ENCODE results near the gene ZSCAN23. TPM values are rescaled to one million over a fixed set of nuclear protein-coding genes. Genes with fewer than 3 reads are reported as not detected.
"Not testable (repeated sequence)": the region's sequence is repeated elsewhere in the genome, so short reads cannot be mapped to it uniquely, and the experiment has no call there.

Gene ZSCAN23
- total RNA-seq, 4 donors from 2014 or later = 0.60 to 2.7 (median 1.4) TPM

GRCh38 chr6:28462401-28462800 lies 19.1 kb upstream of the ZSCAN23 start:
- no peak for ATAC-seq (ENCODE audit: low FRiP score)
- DNase-seq (ENCODE audit: low spot score) = no peak
- TF ChIP-seq CTCF (IDR thresholded peaks at IDR 0.05) = no peak

GRCh38 chr6:28458568-28458967 lies 15.3 kb upstream of the ZSCAN23 start:
- no peak for TF ChIP-seq CTCF (IDR thresholded peaks at IDR 0.05)
- DNase-seq (ENCODE audit: low spot score) (no peak), ATAC-seq (ENCODE audit: low FRiP score) (no peak)

- DNase-seq (ENCODE audit: low spot score) (no peak), ATAC-seq (ENCODE audit: low FRiP score) (no peak)
- TF ChIP-seq CTCF (IDR thresholded peaks at IDR 0.05) = no peak
Measured at GRCh38 chr6:28449056-28449455, 5.8 kb upstream of the ZSCAN23 start.

GRCh38 chr6:28447512-28447906 lies 4.2 kb upstream of the ZSCAN23 start:
- not testable (repeated sequence) for DNase-seq (ENCODE audit: low spot score); ATAC-seq (ENCODE audit: low FRiP score)

- ATAC-seq (ENCODE audit: low FRiP score) (no peak), DNase-seq (ENCODE audit: low spot score) (no peak)
- no peak for TF ChIP-seq CTCF (IDR thresholded peaks at IDR 0.05)
Measured at GRCh38 chr6:28446818-28447511, 3.7 kb upstream of the ZSCAN23 start.

GRCh38 chr6:28444759-28445158 lies 1.5 kb upstream of the ZSCAN23 start:
- not testable (repeated sequence) for ATAC-seq (ENCODE audit: low FRiP score); DNase-seq (ENCODE audit: low spot score)

GRCh38 chr6:28442586-28442985 lies 705 bp downstream of the ZSCAN23 start:
- TF ChIP-seq CTCF (IDR thresholded peaks at IDR 0.05) = no peak
- ATAC-seq (ENCODE audit: low FRiP score) = no peak
- no peak for DNase-seq (ENCODE audit: low spot score)

GRCh38 chr6:28436404-28436803 lies 6.9 kb downstream of the ZSCAN23 start:
- DNase-seq (ENCODE audit: low spot score) (no peak), ATAC-seq (ENCODE audit: low FRiP score) (no peak)
- TF ChIP-seq CTCF (IDR thresholded peaks at IDR 0.05) = no peak
